SU-DHL-6 (cell line): ENCODE measurements around the gene SYTL3.

Source experiments
- H2AFZ ChIP-seq: fragments of 200-600 bp; sonication (generic); 2 replicates; pipeline ENCODE4 v1.6.1; 2014; ENCODE audit warnings: low read depth, mild to moderate bottlenecking, moderate library complexity, mixed read lengths, antibody characterized with exemption, low read length; ENCODE audit not compliant: severe bottlenecking
- H3F3A ChIP-seq: fragments of 200-600 bp; shearing (Covaris generic); 2 replicates; pipeline ENCODE4 v1.6.0; 2016; ENCODE audit warnings: antibody characterized with exemption, mild to moderate bottlenecking; ENCODE audit not compliant: insufficient read depth
- H3K27ac ChIP-seq: fragments of 200-600 bp; sonication (generic); 2 replicates; pipeline ENCODE4 v1.5.1; 2016; ENCODE audit warnings: low read depth, mild to moderate bottlenecking, low read length, moderate library complexity, mixed read lengths
- H3K27me3 ChIP-seq: fragments of 200-600 bp; sonication (generic), shearing (Covaris generic); 2 replicates; pipeline ENCODE4 v1.6.0; 2014; ENCODE audit warnings: mild to moderate bottlenecking, low read length
- H3K36me3 ChIP-seq: fragments of 200-600 bp; sonication (generic); 2 replicates; pipeline ENCODE4 v1.6.1; 2014; ENCODE audit warnings: mild to moderate bottlenecking, low read length, mixed read lengths
- H3K4me2 ChIP-seq: fragments of 300-600, 200-600 bp; shearing (Covaris generic), sonication (generic); 2 replicates; pipeline ENCODE4 v1.6.0; 2014; ENCODE audit warnings: low read length, low read depth, mild to moderate bottlenecking; ENCODE audit not compliant: poor library complexity, severe bottlenecking
- H3K4me3 ChIP-seq: fragments of 200-600 bp; sonication (generic); 2 replicates; pipeline ENCODE4 v1.5.1; 2014; ENCODE audit warnings: antibody characterized with exemption, low read length, mild to moderate bottlenecking, mixed read lengths; ENCODE audit not compliant: insufficient read depth, poor library complexity, severe bottlenecking
- H3K79me2 ChIP-seq: fragments of 200-600 bp; sonication (generic); 2 replicates; pipeline ENCODE4 v1.6.1; 2014; ENCODE audit warnings: mild to moderate bottlenecking, low read length, moderate library complexity; ENCODE audit not compliant: insufficient read depth
- H3K9ac ChIP-seq: fragments of 200-600 bp; sonication (generic); 2 replicates; pipeline ENCODE4 v1.7.0; 2014; ENCODE audit warnings: mild to moderate bottlenecking, low read length
- H3K9me2 ChIP-seq: fragments of 200-600 bp; sonication (generic); replicated peaks from 2 replicates; pipeline ENCODE4 v1.6.1; 2014; ENCODE audit warnings: low read length; ENCODE audit not compliant: insufficient read depth
- H3K9me3 ChIP-seq: fragments of 200-600 bp; sonication (generic); 2 replicates; pipeline ENCODE4 v1.6.1; 2014; ENCODE audit warnings: low read length, mixed read lengths; ENCODE audit not compliant: insufficient read depth
- H4K20me1 ChIP-seq: fragments of 200-600 bp; sonication (generic); 2 replicates; pipeline ENCODE4 v1.6.1; 2014; ENCODE audit warnings: low read depth, mild to moderate bottlenecking, antibody characterized with exemption, low read length, moderate library complexity, mixed read lengths
- EZH2phosphoT487 ChIP-seq: fragments of 200-600 bp; sonication (generic), shearing (Covaris generic); conservative IDR thresholded peaks from 2 replicates; pipeline ENCODE4 v1.6.1; 2018; ENCODE audit warnings: mild to moderate bottlenecking, antibody characterized with exemption, low read length, moderate library complexity, mixed read lengths
- TF ChIP-seq, protein P1 (sequence below): fragments of 200-600 bp; sonication (generic); IDR thresholded peaks from one replicate; pipeline ENCODE4 v1.5.1; 2017; ENCODE audit warnings: antibody characterized with exemption, mild to moderate bottlenecking, low read length, moderate library complexity; ENCODE audit not compliant: insufficient read depth, poor library complexity, severe bottlenecking

The SYTL3 gene

GRCh38 chr6:158709809-158710208 lies 60.0 kb downstream of the SYTL3 start:
- Histone ChIP-seq H2AFZ (no peak overlapping the region), H3K9me2 (no peaks in the 10 kb centered on the region), H3K27me3 (no peaks in the 10 kb centered on the region), H3K9ac (no peak overlapping the region), H3K36me3 (no peaks in the 10 kb centered on the region), H3K27ac (no peak overlapping the region), H3K4me3 (no peak overlapping the region), H3K79me2 (no peaks in the 10 kb centered on the region), H4K20me1 (no peaks in the 10 kb centered on the region), H3K9me3 (no peaks in the 10 kb centered on the region), H3F3A (peaks cover 24% of the 10 kb centered on the region), H3K4me2 (no peak overlapping the region)
- TF ChIP-seq, protein P1, sequence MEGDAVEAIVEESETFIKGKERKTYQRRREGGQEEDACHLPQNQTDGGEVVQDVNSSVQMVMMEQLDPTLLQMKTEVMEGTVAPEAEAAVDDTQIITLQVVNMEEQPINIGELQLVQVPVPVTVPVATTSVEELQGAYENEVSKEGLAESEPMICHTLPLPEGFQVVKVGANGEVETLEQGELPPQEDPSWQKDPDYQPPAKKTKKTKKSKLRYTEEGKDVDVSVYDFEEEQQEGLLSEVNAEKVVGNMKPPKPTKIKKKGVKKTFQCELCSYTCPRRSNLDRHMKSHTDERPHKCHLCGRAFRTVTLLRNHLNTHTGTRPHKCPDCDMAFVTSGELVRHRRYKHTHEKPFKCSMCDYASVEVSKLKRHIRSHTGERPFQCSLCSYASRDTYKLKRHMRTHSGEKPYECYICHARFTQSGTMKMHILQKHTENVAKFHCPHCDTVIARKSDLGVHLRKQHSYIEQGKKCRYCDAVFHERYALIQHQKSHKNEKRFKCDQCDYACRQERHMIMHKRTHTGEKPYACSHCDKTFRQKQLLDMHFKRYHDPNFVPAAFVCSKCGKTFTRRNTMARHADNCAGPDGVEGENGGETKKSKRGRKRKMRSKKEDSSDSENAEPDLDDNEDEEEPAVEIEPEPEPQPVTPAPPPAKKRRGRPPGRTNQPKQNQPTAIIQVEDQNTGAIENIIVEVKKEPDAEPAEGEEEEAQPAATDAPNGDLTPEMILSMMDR: no peak
- no peak for TF ChIP-seq EZH2phosphoT487

DNA sequence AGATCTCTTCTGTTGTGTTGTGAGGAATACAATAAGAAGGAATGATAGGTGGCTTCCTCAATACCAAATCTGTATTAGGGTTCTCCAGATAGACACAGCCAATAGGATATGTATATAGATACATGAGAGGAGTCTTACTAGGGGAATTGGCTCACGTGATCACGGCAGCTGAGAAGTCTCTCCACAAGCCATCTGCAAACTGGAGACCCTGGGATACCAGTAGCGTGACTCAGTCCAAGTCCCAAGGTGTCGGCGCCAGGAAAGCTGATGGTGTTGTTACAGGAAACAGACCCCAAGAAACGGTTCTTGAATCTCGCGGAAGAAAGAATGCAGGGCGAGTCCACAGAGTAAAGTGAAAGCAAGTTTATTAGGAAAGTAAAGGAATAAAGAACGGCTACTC lies 61.4 kb downstream of the SYTL3 start:
- Histone ChIP-seq H4K20me1 (no peaks in the 10 kb centered on the region), H2AFZ (no peak overlapping the region), H3K36me3 (no peaks in the 10 kb centered on the region), H3F3A (peaks cover 38% of the 10 kb centered on the region), H3K9me3 (no peaks in the 10 kb centered on the region), H3K79me2 (no peaks in the 10 kb centered on the region), H3K27me3 (no peaks in the 10 kb centered on the region), H3K27ac (no peak overlapping the region), H3K4me3 (no peak overlapping the region), H3K9ac (no peak overlapping the region), H3K9me2 (no peaks in the 10 kb centered on the region), H3K4me2 (no peak overlapping the region)
- TF ChIP-seq, protein P1: no peak
- no peak for TF ChIP-seq EZH2phosphoT487

DNA sequence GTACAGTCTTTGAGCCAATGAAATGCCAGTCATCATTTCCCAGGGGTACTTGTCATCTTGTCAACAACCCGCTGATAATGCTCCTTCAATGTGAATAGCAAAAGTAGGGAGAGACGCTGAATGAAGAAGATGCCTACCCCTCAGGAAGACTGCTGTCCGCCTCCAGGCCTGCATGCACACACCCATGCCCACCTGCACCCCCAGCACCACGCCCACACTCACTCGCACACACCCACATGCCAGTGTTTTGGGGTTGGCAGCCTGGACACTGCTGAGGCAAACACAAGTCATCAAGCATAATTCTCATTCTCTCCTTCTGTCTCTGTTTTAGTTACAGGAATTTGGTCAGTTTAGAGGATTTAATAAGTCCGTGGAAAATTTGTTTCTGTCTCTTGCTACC lies 63.6 kb downstream of the SYTL3 start:
- no peak overlapping the region for H3K4me3 ChIP-seq
- no peak overlapping the region for H3K9ac ChIP-seq
- TF ChIP-seq, protein P1: no peak
- no peak for TF ChIP-seq EZH2phosphoT487
- H3K27me3 ChIP-seq: no peaks in the 10 kb centered on the region
- H3K4me2 ChIP-seq: no peak overlapping the region
- no peaks in the 10 kb centered on the region for H3K79me2 ChIP-seq
- no peaks in the 10 kb centered on the region for H4K20me1 ChIP-seq
- H3K9me2 ChIP-seq: no peaks in the 10 kb centered on the region
- no peak overlapping the region for H2AFZ ChIP-seq
- H3K9me3 ChIP-seq: no peaks in the 10 kb centered on the region
- peaks cover 35% of the 10 kb centered on the region for H3F3A ChIP-seq
- no peaks in the 10 kb centered on the region for H3K36me3 ChIP-seq
- H3K27ac ChIP-seq: no peak overlapping the region
